Fibroblast of lung (primary cell): Measurements from ENCODE around the gene EPB41.

Experiments used
- EZH2 ChIP-seq: IDR thresholded peaks from 2 replicates; pipeline ENCODE4 v1.5.1; 2012; ENCODE audit warnings: low read length, control low read depth, mild to moderate bottlenecking; ENCODE audit errors: missing control alignments
- TF ChIP-seq, protein P1 (sequence below), 2 donors: IDR thresholded peaks in 1 of 2; conservative IDR thresholded peaks in 1 of 2; 1 replicate in 1 of 2; 2 replicates in 1 of 2; pipeline ENCODE4 v1.5.1; 2011 to 2012; ENCODE audit warnings: low read length in 2 of 2, control low read depth in 1 of 2, inconsistent platforms in 1 of 2, low read depth in 1 of 2, mild to moderate bottlenecking in 1 of 2

DNA sequence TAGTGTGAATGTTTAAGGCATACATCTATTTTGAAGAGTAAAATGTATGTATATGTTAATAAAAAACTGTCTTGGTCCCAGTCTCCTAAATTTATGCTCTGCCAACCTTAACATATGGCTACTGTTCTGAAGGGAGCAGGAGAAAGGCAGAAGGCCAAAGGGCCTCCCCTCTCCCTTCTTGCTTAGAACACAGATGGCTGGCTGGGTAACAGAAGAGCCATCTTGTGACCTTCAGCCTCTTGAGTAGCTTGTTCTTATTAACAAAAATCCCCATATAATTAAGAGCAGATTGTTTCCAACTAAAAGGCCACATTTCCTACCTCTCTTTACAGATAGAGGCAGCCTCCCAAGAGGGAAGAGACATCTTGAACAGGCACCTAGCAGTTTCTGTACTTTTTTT, 36.1 kb downstream of the EPB41 start:
- TF ChIP-seq, protein P1, sequence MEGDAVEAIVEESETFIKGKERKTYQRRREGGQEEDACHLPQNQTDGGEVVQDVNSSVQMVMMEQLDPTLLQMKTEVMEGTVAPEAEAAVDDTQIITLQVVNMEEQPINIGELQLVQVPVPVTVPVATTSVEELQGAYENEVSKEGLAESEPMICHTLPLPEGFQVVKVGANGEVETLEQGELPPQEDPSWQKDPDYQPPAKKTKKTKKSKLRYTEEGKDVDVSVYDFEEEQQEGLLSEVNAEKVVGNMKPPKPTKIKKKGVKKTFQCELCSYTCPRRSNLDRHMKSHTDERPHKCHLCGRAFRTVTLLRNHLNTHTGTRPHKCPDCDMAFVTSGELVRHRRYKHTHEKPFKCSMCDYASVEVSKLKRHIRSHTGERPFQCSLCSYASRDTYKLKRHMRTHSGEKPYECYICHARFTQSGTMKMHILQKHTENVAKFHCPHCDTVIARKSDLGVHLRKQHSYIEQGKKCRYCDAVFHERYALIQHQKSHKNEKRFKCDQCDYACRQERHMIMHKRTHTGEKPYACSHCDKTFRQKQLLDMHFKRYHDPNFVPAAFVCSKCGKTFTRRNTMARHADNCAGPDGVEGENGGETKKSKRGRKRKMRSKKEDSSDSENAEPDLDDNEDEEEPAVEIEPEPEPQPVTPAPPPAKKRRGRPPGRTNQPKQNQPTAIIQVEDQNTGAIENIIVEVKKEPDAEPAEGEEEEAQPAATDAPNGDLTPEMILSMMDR (conservative IDR thresholded peaks at IDR 0.05 in 1 of 2, IDR thresholded peaks at IDR 0.05 in 1 of 2; ENCODE audit: low read depth in 1 of 2, low read length in 2 of 2): no peak
- no peak for TF ChIP-seq EZH2
